D721Med (cell line): ENCODE data around the gene DGCR8.
"Not testable (repeated sequence)": the region's sequence is repeated elsewhere in the genome, so short reads cannot be mapped to it uniquely, and the experiment has no call there.

Experiments used
- DNase-seq: peaks from one replicate; pipeline ENCODE4 v3.0.0; 2011; ENCODE audit warnings: low spot score; ENCODE audit not compliant: insufficient read length
- FAIRE-seq: peaks from 2 replicates; lab custom pipeline; 2011; peaks lifted over from hg19 to GRCh38; lab: Jason Lieb, UNC
- CTCF ChIP-seq: IDR thresholded peaks from 2 replicates; pipeline ENCODE4 v1.5.1; 2012; ENCODE audit warnings: mild to moderate bottlenecking, control low read depth; ENCODE audit not compliant: insufficient read depth; ENCODE audit errors: missing control alignments

The DGCR8 gene

GRCh38 chr22:20155330-20156041, 75.4 kb downstream of the DGCR8 start:
- TF ChIP-seq CTCF = no peak
- FAIRE-seq (no peak), DNase-seq (peak; percentile 94)

GRCh38 chr22:20156042-20156389, 76.0 kb downstream of the DGCR8 start:
- no peak for FAIRE-seq
- no peak for TF ChIP-seq CTCF
- DNase-seq = no peak

GRCh38 chr22:20156611-20157429, 76.8 kb downstream of the DGCR8 start:
- FAIRE-seq = no peak
- peak; percentile 89 for DNase-seq
- peak; percentile 95 for TF ChIP-seq CTCF

DNA sequence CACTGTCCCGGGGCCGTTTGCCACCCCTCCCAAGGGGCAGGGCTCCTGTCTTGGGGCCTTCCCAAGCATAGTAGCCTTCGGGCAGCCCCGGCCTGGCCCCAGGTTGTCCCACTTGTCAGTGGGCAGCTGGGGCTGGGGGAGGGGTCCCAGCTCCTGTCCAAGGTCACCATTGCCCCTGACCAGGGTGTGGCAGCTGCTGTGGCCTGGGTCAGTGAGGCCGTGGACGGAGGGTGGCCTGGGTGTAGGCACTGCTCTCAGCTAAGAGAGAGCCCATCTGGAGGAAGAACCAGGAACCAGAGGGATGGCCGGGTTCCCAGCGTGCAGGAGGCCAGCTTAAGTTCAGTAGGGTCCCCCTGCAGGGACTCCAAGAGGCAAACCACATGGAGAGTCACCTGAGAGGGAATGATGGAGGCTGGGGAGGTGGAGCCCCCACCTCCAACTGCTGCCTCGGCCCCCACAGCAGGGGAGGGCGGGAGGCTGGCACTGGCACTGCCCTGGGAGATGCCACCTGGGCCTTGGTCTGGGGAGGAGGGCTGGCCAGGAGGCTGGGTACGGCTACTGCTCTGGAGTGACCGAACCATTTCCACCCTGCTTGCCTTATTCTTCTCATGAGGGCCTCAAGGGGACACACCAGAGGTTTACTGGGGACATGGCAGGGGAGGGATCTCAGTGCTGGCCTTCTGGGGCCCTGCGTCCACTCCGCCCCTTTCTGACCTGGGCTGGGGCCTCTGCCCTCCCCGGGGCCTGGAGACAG, 77.6 kb downstream of the DGCR8 start:
- TF ChIP-seq CTCF = no peak
- FAIRE-seq = no peak
- DNase-seq = no peak

DNA sequence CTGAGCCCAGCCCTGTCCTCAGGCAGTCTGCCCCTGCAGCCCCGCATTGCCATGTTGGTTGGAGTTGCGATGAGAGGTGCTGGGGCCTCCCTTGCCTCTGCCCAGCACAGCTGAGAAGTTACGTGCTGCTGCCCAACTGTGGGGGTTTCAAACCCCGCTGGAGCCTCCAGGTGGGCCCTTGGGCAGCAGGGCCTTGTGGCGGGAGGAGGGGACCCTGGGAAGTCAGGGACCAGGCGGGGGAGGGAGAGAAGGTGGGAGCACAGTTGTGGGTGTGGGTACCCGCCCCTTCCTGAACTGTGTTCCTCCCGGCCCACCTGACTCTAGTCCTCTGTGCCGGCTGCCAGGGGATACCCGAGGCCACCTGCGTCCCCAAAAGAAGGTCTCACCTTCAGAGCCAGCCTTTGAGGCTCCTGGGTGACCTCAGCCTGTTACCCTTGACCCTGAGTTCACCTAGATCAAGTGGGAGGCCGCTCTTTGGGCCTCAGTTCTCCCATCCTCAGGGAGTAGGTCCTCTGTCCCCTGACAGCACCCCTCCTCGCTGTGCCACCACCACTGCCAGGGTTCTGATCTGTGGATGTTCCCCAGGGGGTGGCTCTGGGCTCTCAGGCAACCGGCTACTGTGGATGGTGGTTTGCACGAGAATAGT, 78.5 kb downstream of the DGCR8 start:
- TF ChIP-seq CTCF = no peak
- FAIRE-seq (no peak), DNase-seq (no peak)

DNA sequence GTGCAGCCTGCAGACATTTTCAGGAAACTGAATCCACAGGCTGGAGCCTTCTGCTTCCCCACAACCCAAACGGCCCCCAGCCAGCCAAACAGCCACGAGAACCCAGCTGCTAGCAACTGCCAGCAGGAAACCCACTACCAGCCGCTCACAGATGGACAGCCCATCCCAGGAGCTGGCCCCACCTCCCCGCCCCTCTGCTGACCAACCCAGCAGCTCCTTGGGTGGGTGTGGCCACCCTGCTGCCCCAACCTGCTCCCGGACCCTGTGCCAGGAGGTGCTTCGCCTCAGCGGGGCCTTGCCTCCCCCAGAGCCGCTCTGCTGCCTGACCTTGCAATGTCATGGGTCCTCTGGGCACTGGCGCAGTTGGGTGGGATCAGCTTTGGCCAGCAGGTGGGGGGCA, 79.0 kb downstream of the DGCR8 start:
- no peak for DNase-seq
- FAIRE-seq = no peak
- TF ChIP-seq CTCF = no peak

GRCh38 chr22:20159531-20159930, 79.5 kb downstream of the DGCR8 start:
- DNase-seq, FAIRE-seq: not testable (repeated sequence)
